WI38 (cell line): ENCODE measurements around the gene OR5K2.

Experiments
- H3K4me3 ChIP-seq: 2 replicates; pipeline ENCODE4 v1.5.1; 2011; ENCODE audit warnings: low read depth, mild to moderate bottlenecking, control low read depth, low read length
- TF ChIP-seq, protein P1 (sequence below): IDR thresholded peaks from 2 replicates; pipeline ENCODE4 v1.5.1; 2012; ENCODE audit warnings: low read depth, mild to moderate bottlenecking, control low read depth, low read length

The OR5K2 gene

DNA sequence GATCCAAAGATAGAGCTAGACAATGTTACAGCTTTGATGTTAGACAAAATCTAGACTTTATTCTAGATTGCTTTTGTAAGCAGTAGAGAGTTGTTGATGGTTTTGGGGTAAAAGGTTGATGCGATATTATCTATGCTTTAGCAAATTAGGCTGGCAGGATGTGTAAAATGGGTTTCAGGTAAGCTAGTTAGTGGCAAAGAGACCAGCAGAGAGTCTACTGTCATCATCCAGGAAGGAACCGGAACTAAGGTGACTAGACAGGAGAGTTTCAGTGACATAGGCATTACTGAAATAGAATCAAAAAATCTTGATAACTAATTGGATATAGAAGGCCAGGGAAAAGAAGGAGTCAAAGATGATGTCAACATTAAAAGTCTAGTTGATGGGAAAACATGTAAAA, 11.1 kb downstream of the OR5K2 start:
- TF ChIP-seq, protein P1, sequence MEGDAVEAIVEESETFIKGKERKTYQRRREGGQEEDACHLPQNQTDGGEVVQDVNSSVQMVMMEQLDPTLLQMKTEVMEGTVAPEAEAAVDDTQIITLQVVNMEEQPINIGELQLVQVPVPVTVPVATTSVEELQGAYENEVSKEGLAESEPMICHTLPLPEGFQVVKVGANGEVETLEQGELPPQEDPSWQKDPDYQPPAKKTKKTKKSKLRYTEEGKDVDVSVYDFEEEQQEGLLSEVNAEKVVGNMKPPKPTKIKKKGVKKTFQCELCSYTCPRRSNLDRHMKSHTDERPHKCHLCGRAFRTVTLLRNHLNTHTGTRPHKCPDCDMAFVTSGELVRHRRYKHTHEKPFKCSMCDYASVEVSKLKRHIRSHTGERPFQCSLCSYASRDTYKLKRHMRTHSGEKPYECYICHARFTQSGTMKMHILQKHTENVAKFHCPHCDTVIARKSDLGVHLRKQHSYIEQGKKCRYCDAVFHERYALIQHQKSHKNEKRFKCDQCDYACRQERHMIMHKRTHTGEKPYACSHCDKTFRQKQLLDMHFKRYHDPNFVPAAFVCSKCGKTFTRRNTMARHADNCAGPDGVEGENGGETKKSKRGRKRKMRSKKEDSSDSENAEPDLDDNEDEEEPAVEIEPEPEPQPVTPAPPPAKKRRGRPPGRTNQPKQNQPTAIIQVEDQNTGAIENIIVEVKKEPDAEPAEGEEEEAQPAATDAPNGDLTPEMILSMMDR = no peak
- H3K4me3 ChIP-seq = no peak overlapping the region

DNA sequence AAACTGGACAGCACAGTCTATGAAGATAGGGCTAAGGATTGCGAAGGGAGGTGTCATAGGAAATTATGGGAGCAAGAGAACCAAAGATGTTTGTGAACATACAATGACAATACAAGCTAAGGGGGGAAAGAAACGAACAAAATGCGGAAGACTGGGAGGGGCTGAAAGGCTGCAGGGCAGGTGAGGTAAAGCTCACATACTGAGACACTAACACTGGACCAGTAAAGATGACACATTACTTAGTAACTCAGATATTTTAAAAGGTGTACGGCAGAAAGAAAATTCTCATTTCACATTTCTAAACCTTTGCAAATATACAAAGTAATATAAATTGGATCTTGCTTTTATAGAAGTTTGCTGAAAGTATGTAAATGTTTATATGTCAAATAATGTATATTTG, 15.1 kb downstream of the OR5K2 start:
- TF ChIP-seq, protein P1 = no peak
- H3K4me3 ChIP-seq = no peak overlapping the region

DNA sequence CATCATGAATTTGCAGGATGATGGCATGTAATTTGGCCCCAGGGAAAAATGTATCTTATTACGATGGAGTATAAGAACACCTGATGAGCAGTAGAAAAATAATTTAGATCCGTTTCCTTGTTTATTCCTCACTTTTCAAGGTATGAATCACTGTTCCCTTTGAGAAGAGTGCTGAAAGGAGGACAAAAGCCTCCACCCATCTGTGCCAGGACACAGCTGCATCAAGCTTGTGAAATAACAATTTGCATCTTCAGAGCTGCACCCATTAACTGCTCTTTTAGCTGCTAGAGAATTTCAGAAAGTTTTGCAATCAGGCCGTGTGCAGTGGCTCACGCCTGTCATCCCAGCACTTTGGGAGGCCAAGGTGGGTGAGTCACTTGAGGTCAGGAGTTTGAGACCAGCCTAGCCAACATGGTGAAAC, 15.6 kb downstream of the OR5K2 start:
- H3K4me3 ChIP-seq = no peak overlapping the region
- TF ChIP-seq, protein P1 = no peak

DNA sequence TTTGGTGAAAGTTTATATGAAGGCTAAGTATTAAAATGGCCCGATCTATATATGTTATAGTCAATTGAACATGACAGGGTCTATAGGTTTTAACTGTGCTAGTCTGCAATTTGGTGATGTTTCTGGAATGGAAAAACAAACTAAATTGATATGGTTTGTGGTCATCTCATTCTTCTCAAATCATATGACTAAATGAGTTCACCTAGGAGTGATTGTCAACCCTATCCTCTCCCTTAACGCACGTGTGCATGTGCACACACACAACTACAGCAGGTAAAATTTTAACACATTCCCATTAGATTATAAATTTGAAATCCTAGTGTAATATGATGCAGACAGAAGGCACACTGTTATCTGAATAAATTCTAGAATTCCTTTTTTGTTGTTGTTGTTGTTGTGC, 16.3 kb downstream of the OR5K2 start:
- TF ChIP-seq, protein P1 = no peak
- no peak overlapping the region for H3K4me3 ChIP-seq

DNA sequence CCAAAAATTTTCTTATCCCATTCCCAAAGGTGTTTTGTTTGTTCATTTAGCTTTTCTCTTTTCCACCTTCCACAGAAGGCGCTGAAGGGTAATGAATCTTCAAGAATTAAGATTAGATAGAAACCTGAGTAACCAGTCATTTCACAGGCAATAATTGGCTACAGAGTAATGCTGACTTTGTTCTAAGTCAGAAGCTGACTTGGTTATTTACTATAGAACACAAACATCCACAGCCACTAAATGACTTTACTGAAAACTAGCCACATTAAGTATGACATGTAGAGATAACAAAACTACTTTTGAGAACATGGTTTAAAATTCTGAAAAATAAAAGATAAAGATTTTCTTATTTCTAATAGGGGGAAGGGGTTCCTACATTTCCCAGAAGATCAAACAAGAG, 17.5 kb downstream of the OR5K2 start:
- no peak overlapping the region for H3K4me3 ChIP-seq
- TF ChIP-seq, protein P1 = no peak

DNA sequence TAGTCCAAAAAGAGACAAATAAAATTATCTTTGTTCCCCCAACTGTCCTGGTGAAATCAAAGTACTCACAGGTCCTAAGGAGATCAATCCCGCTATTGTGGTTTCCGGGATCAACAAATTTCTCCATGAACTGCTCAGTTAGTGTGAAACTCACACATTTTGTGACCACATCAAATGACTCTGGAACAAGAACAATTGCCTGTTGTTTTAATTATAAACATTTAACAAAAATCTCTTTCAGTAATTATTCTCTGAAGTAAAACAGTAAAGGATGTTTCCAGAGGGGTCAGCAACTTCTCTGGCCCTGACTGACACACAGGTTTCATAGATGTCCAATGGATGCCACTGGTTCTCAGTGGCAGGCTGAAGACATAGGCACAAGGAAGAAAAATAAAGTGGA, 21.3 kb downstream of the OR5K2 start:
- H3K4me3 ChIP-seq = no peak overlapping the region
- TF ChIP-seq, protein P1 = no peak

DNA sequence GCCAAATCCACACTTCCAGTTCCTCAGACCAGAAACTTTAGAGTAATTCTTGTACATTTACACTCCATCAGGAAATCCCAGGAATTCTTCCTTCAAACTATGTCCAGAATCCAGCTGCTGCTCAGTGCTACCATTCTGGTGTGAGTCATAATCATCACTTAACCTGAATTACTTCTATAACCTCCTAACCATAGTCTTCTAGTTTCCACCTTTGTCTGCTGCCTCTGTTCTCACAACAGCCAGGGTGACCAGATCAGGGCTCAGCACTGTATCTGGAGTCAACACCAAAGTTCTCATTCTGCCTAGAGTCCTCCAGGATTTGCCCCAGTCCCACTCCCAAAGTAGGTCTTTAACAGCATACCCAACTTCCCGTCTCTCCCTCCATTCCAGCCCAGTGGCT, 21.9 kb downstream of the OR5K2 start:
- TF ChIP-seq, protein P1 = no peak
- H3K4me3 ChIP-seq = no peak overlapping the region
